Mucosa of stomach (tissue), 1 donor: Measurements from ENCODE around the gene FBXO7.
"Not testable (repeated sequence)": the region's sequence is repeated elsewhere in the genome, so short reads cannot be mapped to it uniquely, and the experiment has no call there.

Source experiments
- H3K27me3 ChIP-seq: one replicate; pipeline ENCODE4 v1.7.0; 2013; ENCODE audit warnings: mild to moderate bottlenecking, low read length; ENCODE audit not compliant: control insufficient read depth, insufficient read depth
- H3K36me3 ChIP-seq: one replicate; pipeline ENCODE4 v1.7.0; 2013; ENCODE audit warnings: low read length; ENCODE audit not compliant: control insufficient read depth, insufficient read depth
- H3K4me1 ChIP-seq: one replicate; pipeline ENCODE4 v1.7.0; 2013; ENCODE audit warnings: mild to moderate bottlenecking, low read length; ENCODE audit not compliant: control insufficient read depth, insufficient read depth
- H3K4me3 ChIP-seq: one replicate; pipeline ENCODE4 v1.7.0; 2013; ENCODE audit warnings: low read length
- H3K9ac ChIP-seq: one replicate; pipeline ENCODE4 v1.7.0; 2013; ENCODE audit warnings: mild to moderate bottlenecking, low read length, moderate library complexity
- H3K9me3 ChIP-seq: one replicate; pipeline ENCODE4 v1.7.0; 2013; ENCODE audit warnings: mild to moderate bottlenecking, low read length, moderate library complexity; ENCODE audit not compliant: control insufficient read depth
- donor health status: Pancreatic carcinoma.

FBXO7 gene

GRCh38 chr22:32475468-32476010 lies 928 bp downstream of the FBXO7 start:
- Histone ChIP-seq H3K9ac (peak overlapping the region; percentile 87), H3K36me3 (no peaks in the 10 kb centered on the region), H3K9me3 (no peaks in the 10 kb centered on the region), H3K4me1 (peaks cover 13% of the 10 kb centered on the region), H3K27me3 (no peaks in the 10 kb centered on the region), H3K4me3 (peak overlapping the region; percentile 79)

- Histone ChIP-seq H3K4me3 (no peak overlapping the region), H3K9ac (peak overlapping the region; percentile 87), H3K9me3 (no peaks in the 10 kb centered on the region), H3K36me3 (no peaks in the 10 kb centered on the region), H3K4me1 (peaks cover 13% of the 10 kb centered on the region), H3K27me3 (no peaks in the 10 kb centered on the region)
Measured at GRCh38 chr22:32476281-32477195, 1.9 kb downstream of the FBXO7 start.

GRCh38 chr22:32477596-32477995 lies 3.0 kb downstream of the FBXO7 start:
- H3K27me3 ChIP-seq: no peaks in the 10 kb centered on the region
- peaks cover 18% of the 10 kb centered on the region for H3K4me1 ChIP-seq
- H3K4me3 ChIP-seq: no peak overlapping the region
- no peaks in the 10 kb centered on the region for H3K9me3 ChIP-seq
- no peaks in the 10 kb centered on the region for H3K36me3 ChIP-seq
- H3K9ac ChIP-seq: no peak overlapping the region

- not testable (repeated sequence) for H3K4me3 ChIP-seq, H3K9ac ChIP-seq, H3K27me3 ChIP-seq, H3K36me3 ChIP-seq, H3K9me3 ChIP-seq
- H3K4me1 ChIP-seq: peaks cover 12% of the 10 kb centered on the region
Measured at GRCh38 chr22:32478552-32478951, 3.9 kb downstream of the FBXO7 start.

- H3K4me1 ChIP-seq: peaks cover 8% of the 10 kb centered on the region
- no peaks in the 10 kb centered on the region for H3K27me3 ChIP-seq
Measured at GRCh38 chr22:32478994-32479393, 4.4 kb downstream of the FBXO7 start.

GRCh38 chr22:32480238-32480637 lies 5.6 kb downstream of the FBXO7 start:
- Histone ChIP-seq H3K4me1 (peaks cover 5% of the 10 kb centered on the region), H3K36me3 (no peaks in the 10 kb centered on the region), H3K9me3 (no peaks in the 10 kb centered on the region), H3K4me3 (no peak overlapping the region), H3K9ac (no peak overlapping the region), H3K27me3 (no peaks in the 10 kb centered on the region)

More at GRCh38 chr22:32478994-32479393, 4.4 kb downstream of the FBXO7 start:
- no peak overlapping the region for H3K4me3 ChIP-seq
- no peaks in the 10 kb centered on the region for H3K36me3 ChIP-seq
- H3K9me3 ChIP-seq: no peaks in the 10 kb centered on the region
- H3K9ac ChIP-seq: no peak overlapping the region

- H3K9me3 ChIP-seq: no peaks in the 10 kb centered on the region
- H3K4me3 ChIP-seq: no peak overlapping the region
- H3K27me3 ChIP-seq: no peaks in the 10 kb centered on the region
- no peaks in the 10 kb centered on the region for H3K36me3 ChIP-seq
- peaks cover 5% of the 10 kb centered on the region for H3K4me1 ChIP-seq
- H3K9ac ChIP-seq: no peak overlapping the region
Measured at GRCh38 chr22:32482708-32483107, 8.1 kb downstream of the FBXO7 start.

- Histone ChIP-seq H3K9me3 (no peaks in the 10 kb centered on the region), H3K9ac (no peak overlapping the region), H3K36me3 (no peaks in the 10 kb centered on the region), H3K27me3 (no peaks in the 10 kb centered on the region), H3K4me3 (no peak overlapping the region), H3K4me1 (peaks cover 9% of the 10 kb centered on the region)
Measured at GRCh38 chr22:32486656-32487390, 12.2 kb downstream of the FBXO7 start.

- Histone ChIP-seq H3K27me3 (no peaks in the 10 kb centered on the region), H3K4me3 (no peak overlapping the region), H3K9me3 (no peaks in the 10 kb centered on the region), H3K9ac (no peak overlapping the region), H3K4me1 (peaks cover 4% of the 10 kb centered on the region), H3K36me3 (no peaks in the 10 kb centered on the region)
Measured at GRCh38 chr22:32487461-32487860, 12.8 kb downstream of the FBXO7 start.

GRCh38 chr22:32489377-32489776 lies 14.8 kb downstream of the FBXO7 start:
- Histone ChIP-seq H3K4me1 (peaks cover 4% of the 10 kb centered on the region), H3K4me3 (no peak overlapping the region), H3K36me3 (no peaks in the 10 kb centered on the region), H3K27me3 (no peaks in the 10 kb centered on the region), H3K9me3 (no peaks in the 10 kb centered on the region), H3K9ac (no peak overlapping the region)

- Histone ChIP-seq H3K4me3 (no peak overlapping the region), H3K36me3 (no peaks in the 10 kb centered on the region), H3K9ac (no peak overlapping the region)
Measured at GRCh38 chr22:32490279-32490678, 15.7 kb downstream of the FBXO7 start.

GRCh38 chr22:32492111-32492510 lies 17.5 kb downstream of the FBXO7 start:
- Histone ChIP-seq H3K27me3 (no peaks in the 10 kb centered on the region), H3K9me3 (no peaks in the 10 kb centered on the region), H3K4me3 (no peak overlapping the region), H3K36me3 (no peaks in the 10 kb centered on the region), H3K9ac (no peak overlapping the region), H3K4me1 (peaks cover 4% of the 10 kb centered on the region)

More at GRCh38 chr22:32490279-32490678, 15.7 kb downstream of the FBXO7 start:
- Histone ChIP-seq H3K27me3 (no peaks in the 10 kb centered on the region), H3K9me3 (no peaks in the 10 kb centered on the region), H3K4me1 (peaks cover 4% of the 10 kb centered on the region)
